Adrenal gland (tissue), 5 donors: Measurements from ENCODE around the gene EIF4EBP3.

Source experiments
- CTCF ChIP-seq, 6 experiments: fragments of 450-650 bp in 4 of 6; fragments of 200-600 bp in 2 of 6; sonication (generic) in 1 of 6; IDR thresholded peaks; 1 replicate in 5 of 6; 2 replicates in 1 of 6; pipeline versions ENCODE4 v1.5.1 to v1.8.0; 2016 to 2021; ENCODE audit warnings: antibody characterized with exemption in 6 of 6, mild to moderate bottlenecking in 2 of 6, moderate library complexity in 1 of 6
- POLR2A ChIP-seq, 2 donors: fragments of 450-650 bp; IDR thresholded peaks; one replicate each; pipeline ENCODE4 v1.6.1; 2017; ENCODE audit warnings: antibody characterized with exemption in 2 of 2, mild to moderate bottlenecking in 2 of 2, moderate library complexity in 1 of 2
- donor health status: DM: no; HTN: no; CAD: no.

DNA sequence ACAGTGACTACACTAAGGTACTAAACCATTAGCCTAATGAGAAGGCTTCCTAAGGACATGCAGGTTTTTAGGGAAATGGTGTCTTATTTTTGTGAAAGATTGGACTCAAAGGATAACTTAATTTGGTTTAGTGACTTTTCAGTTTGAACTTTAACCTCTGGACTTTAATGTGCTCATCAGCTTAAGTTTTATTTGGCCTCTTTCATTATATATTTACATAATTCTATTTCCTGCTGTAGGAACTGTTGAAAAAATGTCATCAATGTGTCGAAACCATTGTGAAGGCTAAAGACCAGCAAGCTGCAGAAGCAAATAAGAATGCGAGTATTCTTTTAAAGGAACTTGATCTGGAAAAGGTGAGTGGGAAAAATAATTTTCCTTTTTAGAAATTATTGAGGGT, 34.3 kb upstream of the EIF4EBP3 start:
- TF ChIP-seq CTCF (IDR thresholded peaks at IDR 0.05) (no peak), POLR2A (IDR thresholded peaks at IDR 0.05) (no peak)
